HG03439 (cell line): ENCODE results near the gene SERPINF2.
"Not testable (repeated sequence)": the region's sequence is repeated elsewhere in the genome, so short reads cannot be mapped to it uniquely, and the experiment has no call there.

ENCODE experiments used
- ATAC-seq: cut with Tn5 transposase; IDR thresholded peaks from one replicate; pipeline ENCODE4 v1.9.1; 2021; ENCODE audit warnings: mild to moderate bottlenecking, moderate library complexity; ENCODE audit not compliant: unreplicated experiment

The SERPINF2 gene

GRCh38 chr17:1733759-1734158, 8.9 kb upstream of the SERPINF2 start:
- ATAC-seq = no peak

DNA sequence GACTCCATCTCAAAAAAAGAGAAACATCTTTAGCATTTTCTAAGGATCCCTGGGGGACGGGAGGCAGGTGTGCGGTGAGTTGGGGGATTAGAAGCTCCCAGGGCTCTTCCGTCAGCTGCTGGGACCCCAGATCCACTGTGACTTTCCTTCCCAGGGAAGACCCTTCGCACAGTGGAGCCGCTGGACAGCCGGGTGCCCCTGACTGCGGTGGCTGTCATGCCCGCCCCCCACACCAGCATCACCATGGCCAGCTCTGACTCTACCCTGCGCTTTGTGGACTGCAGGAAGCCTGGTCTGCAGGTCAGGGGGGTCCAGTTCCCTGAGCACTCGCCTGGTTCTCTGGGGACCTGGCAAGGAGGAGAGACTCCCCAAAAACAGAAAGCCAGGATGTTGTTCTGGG, 7.3 kb upstream of the SERPINF2 start:
- no peak for ATAC-seq

- no peak for ATAC-seq
Observed at GRCh38 chr17:1735834-1736347, 6.8 kb upstream of the SERPINF2 start.

DNA sequence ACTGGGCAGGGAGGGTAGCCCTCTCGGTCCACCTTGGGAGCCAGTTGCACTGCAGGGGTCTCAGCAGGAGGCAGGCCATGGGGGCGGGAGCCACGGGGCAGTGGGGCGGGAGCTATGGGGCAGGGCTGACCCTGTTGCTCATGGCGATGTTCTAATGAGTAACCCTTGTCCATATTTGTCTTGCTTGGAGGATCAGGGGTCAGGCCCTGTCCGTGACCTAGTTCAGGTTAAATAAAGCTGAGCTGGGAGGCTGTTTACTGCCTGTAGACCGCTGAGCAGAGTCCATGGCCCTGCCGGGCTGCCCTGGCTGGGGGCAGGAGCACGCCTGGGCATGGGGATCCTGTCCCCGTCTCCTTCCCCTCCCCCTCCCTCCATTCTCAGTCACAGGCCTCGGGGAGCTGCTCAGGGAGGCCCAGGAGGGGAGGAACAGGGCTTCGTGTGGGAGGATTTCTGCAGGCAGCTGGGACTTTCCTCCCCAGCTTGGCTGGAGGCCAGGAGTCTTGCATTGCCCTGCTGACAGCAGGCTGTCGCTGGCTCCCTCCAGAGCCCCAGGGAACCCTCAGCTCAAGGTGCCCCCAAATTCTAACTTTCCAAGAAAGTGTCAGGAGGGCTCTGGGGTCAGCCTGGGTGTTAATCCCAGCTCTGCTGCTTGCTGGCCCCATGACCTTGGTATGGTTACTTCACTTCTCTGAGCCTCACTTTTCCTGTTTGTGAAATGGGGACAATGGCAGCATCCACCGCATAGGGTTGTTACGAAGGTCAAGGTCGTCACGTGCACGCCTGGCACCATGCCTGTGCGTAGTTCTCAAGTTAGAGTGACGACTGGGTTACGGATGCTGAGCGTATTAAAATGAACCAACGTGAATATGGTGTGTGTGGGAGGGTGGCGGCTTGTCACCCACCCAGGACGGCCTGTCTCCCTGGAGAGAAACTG, 6.1 kb upstream of the SERPINF2 start:
- no peak for ATAC-seq

- ATAC-seq = no peak
Observed at GRCh38 chr17:1737531-1738291, 5.0 kb upstream of the SERPINF2 start.

DNA sequence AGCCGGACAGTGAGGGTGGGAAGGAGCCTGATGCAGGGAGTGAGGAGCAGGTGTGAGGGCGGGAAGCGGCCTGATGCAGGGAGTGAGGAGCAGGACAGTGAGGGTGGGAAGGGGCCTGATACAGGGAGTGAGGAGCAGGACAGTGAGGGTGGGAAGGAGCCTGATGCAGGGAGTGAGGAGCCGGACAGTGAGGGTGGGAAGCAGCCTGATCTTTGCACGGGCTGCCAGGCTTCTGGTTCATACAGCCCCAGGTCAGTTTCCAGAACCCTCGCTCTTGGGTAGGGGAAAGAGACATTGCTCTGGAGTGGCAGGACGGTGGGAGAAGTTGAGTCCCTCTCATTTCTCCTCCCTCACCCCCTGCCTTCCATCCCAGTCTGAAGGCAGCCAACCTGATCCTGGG, 772 bp upstream of the SERPINF2 start:
- ATAC-seq = not testable (repeated sequence)

DNA sequence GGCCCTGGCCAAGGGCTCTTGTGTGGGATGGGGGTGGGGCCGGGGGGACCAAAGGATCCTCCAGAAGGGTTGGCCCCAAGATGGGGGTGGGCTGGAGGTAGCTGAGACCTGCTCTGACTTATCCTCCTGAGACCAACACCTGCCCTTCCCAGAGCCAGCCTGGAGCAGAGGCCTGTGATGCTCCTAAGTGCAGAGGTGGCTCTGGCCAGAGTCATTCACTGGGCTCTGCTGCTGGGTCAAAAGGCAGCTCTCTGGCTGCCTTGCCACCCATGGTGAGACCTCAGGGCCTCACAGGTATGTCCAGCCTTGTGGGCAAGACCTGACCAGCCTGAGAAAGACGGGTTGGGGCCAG, 393 bp downstream of the SERPINF2 start:
- ATAC-seq = no peak

DNA sequence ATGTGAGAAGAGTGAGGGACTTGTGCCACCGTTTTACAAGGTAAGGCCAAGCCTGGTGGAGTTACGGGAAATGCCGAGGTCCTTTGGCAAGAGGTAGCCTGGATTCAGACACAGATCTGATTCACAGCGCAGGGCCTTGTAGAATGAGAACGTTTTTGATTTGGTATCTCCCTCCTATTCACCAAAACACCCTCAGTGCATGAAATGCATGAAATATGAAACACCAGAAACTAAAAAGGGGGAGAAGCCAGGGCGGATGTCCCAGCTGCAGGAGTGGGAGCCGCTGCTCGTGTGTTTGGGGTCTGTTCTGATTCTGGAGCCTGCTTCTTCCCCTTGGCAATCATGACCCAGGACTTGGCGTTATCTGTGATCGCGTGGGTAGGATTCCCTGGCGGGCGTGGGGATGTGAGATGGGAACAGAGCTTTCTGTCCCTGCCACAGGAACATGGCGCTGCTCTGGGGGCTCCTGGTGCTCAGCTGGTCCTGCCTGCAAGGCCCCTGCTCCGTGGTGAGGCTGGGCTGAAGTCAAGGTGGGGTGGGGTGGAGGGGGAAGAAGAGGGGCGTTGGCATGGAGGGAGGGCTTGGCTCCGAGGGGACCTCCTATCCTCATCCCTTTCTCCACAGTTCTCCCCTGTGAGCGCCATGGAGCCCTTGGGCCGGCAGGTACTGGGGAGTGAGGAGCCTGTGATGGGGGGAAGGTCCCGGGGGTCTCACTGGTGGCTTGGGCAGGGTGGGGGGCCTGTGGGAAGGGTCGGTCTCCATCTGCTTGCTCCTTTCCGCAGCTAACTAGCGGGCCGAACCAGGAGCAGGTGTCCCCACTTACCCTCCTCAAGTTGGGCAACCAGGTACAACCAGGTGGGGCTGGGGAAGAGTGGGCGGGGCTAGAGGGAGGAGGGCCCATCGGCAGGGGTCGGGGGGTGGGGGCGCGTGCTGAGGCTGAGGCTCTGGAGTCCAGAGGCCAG, 2.2 kb downstream of the SERPINF2 start:
- ATAC-seq = no peak

DNA sequence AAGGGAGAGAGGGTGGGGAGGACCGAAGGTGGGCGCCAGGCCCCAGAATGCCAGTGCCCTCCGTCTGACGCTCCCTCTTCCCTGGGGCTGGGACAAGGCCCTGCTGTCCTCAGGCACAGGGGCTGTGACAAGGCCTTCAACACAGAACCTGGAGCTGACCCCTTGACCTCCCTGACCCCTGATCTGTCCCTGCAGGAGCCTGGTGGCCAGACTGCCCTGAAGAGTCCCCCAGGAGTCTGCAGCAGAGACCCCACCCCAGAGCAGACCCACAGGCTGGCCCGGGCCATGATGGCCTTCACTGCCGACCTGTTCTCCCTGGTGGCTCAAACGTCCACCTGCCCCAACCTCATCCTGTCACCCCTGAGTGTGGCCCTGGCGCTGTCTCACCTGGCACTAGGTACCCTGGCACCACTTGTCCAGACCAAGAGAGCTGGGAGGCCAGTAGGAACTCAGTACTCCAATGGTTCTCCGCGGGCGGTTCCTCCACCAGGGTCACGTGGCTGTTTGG, 2.9 kb downstream of the SERPINF2 start:
- no peak for ATAC-seq

GRCh38 chr17:1746975-1747543, 4.4 kb downstream of the SERPINF2 start:
- ATAC-seq = no peak

GRCh38 chr17:1750628-1751027, 8.0 kb downstream of the SERPINF2 start:
- no peak for ATAC-seq

- ATAC-seq = no peak
Observed at GRCh38 chr17:1752425-1753262, 10.0 kb downstream of the SERPINF2 start.

- no peak for ATAC-seq
Observed at GRCh38 chr17:1753767-1754429, 11.2 kb downstream of the SERPINF2 start.

GRCh38 chr17:1754430-1755112, 11.9 kb downstream of the SERPINF2 start:
- ATAC-seq = no peak

GRCh38 chr17:1755252-1755826, 12.7 kb downstream of the SERPINF2 start:
- ATAC-seq = no peak

DNA sequence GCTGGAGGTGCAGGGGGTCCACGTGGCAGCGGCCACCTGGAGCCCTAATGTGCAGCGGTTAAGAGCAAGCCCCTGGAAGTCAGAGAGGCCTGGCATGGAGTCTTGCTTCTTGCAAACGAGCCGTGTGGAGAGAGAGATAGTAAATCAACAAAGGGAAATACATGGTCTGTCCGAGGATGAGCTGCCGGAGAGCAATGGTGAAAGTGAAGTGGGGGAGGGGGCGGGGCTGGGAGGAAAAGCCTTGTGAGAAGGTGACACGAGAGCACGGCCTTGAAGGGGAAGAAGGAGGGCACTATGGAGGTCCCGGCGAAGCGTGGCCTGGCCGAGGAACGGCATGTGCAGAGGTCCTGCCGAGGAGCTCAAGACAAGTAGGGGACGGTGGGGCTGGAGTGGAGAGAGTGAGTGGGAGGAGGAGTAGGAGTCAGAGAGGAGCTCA, 13.2 kb downstream of the SERPINF2 start:
- ATAC-seq = no peak

GRCh38 chr17:1758807-1759206, 16.1 kb downstream of the SERPINF2 start:
- no peak for ATAC-seq

GRCh38 chr17:1759529-1759928, 16.9 kb downstream of the SERPINF2 start:
- ATAC-seq = no peak
